RWPE1 (cell line): ENCODE results near the gene FASTKD3.

Experiments
- CTCF ChIA-PET: fragments of 350-600 bp; sonication (Branson Sonifier 250); formaldehyde crosslinking; extraction: SDS; loops from one replicate; lab custom pipeline; 2021; lab: Yijun Ruan, JAX
- POLR2A ChIA-PET: fragments of 400-600 bp; formaldehyde crosslinking; extraction: SDS; loops from one replicate; lab custom pipeline; 2020; ENCODE audit warnings: antibody characterized with exemption; ENCODE audit not compliant: low non-redundant PET; lab: Yijun Ruan, JAX
- DNase-seq: peaks from one replicate; pipeline ENCODE4 v3.0.0; 2012; ENCODE audit warnings: low spot score
- H3K27ac ChIP-seq: fragments of 450-650 bp; 2 replicates; pipeline ENCODE4 v1.5.1; 2017
- TF ChIP-seq, protein P1 (sequence below): fragments of 450-650 bp; conservative IDR thresholded peaks from 2 replicates; pipeline ENCODE4 v1.5.1; 2017; ENCODE audit warnings: low read depth, mild to moderate bottlenecking

Gene FASTKD3

DNA sequence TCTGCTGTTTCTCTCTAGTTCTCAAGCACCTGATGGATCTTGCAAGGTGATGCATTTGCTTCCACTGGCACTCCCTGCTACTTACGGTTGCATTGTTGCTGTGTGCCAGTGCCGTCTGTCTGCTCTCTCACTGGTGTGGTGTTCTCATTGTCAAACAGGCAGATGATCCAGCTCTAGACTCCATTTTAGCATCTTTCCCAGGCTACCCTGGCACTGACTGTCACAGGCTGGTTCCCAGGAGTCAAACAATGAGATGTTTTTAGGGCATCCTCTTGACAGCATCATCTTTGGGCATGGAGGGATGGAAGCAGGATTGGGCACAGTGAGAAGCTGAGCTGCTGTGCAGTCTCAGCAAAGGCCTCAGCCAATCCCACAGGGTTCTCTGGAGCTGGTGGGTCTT lies 13.0 kb upstream of the FASTKD3 start:
- no peak overlapping the region for H3K27ac ChIP-seq
- ChIA-PET POLR2A (no interaction called here), CTCF (interaction anchor here (0.6 to 1.5 kb wide), 2 partner anchors 9 to 104 kb away, joined by 3 read pairs; no protein-coding TSS in a partner anchor)
- TF ChIP-seq, protein P1, sequence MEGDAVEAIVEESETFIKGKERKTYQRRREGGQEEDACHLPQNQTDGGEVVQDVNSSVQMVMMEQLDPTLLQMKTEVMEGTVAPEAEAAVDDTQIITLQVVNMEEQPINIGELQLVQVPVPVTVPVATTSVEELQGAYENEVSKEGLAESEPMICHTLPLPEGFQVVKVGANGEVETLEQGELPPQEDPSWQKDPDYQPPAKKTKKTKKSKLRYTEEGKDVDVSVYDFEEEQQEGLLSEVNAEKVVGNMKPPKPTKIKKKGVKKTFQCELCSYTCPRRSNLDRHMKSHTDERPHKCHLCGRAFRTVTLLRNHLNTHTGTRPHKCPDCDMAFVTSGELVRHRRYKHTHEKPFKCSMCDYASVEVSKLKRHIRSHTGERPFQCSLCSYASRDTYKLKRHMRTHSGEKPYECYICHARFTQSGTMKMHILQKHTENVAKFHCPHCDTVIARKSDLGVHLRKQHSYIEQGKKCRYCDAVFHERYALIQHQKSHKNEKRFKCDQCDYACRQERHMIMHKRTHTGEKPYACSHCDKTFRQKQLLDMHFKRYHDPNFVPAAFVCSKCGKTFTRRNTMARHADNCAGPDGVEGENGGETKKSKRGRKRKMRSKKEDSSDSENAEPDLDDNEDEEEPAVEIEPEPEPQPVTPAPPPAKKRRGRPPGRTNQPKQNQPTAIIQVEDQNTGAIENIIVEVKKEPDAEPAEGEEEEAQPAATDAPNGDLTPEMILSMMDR, result no peak
- no peak for DNase-seq

DNA sequence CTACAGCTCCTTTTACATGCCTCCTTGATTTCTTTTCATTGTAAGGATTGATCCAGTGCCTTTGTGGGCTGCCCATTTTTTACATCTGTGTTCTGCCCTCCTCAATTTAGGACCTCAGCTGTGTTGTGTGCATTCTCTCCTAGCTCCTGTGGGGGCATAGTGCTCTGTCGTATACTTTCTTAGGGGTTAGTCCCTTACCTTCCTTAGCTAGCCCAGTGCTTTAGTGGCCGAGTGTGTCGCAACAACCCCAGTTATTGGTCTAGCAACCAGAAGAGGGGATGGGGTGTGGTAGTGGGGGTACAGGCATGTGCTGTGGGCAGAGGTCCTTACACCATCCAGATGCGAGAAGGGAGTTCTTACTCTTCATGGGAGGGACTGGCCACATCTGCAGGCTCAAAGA lies 12.3 kb upstream of the FASTKD3 start:
- ChIA-PET CTCF (interaction anchor here (1.5 kb wide), 1 partner anchor 8 kb away, joined by 3 read pairs; no protein-coding TSS in a partner anchor), POLR2A (no interaction called here)
- TF ChIP-seq, protein P1, result no peak
- DNase-seq, result no peak
- no peak overlapping the region for H3K27ac ChIP-seq

GRCh38 chr5:7878381-7878873 lies 9.6 kb upstream of the FASTKD3 start:
- ChIA-PET CTCF (interaction anchor here (1.4 kb wide), 1 partner anchor 9 kb away, joined by 4 read pairs; no protein-coding TSS in a partner anchor), POLR2A (no interaction called here)
- DNase-seq, result peak; percentile 13
- TF ChIP-seq, protein P1, result no peak
- H3K27ac ChIP-seq, result no peak overlapping the region

DNA sequence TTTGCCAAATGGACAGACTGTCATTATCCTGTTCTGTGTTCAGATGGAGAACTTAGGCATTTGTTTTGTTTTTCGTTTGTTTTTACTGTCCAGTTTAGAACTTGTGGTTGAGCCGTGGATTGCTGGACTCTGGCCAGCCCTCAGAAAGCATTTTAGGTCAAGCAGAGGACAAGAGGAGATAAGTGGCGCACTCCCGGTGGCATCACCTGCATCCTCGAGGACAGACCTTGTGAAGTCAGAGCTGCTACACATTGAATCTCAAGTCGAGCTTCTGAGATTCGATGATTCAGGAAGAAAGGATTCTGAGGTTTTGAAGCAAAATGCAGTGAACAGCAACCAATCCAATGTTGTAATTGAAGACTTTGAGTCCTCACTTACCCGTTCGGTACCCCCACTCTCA lies 9.0 kb upstream of the FASTKD3 start:
- POLR2A ChIA-PET, result no interaction called here
- CTCF ChIA-PET, result interaction anchor here (1.4 kb wide), 1 partner anchor 9 kb away, joined by 4 read pairs; no protein-coding TSS in a partner anchor
- TF ChIP-seq, protein P1, result no peak
- no peak overlapping the region for H3K27ac ChIP-seq
- no peak for DNase-seq

GRCh38 chr5:7876867-7877266 lies 8.0 kb upstream of the FASTKD3 start:
- CTCF ChIA-PET, result interaction anchor here (1.3 kb wide), 1 partner anchor 10 kb away, joined by 4 read pairs; no protein-coding TSS in a partner anchor

GRCh38 chr5:7875151-7875550 lies 6.3 kb upstream of the FASTKD3 start:
- ChIA-PET CTCF (interaction anchor here (0.7 to 1.1 kb wide), 4 partner anchors 12 to 80 kb away, joined by 3 to 6 read pairs (median 4); no protein-coding TSS in a partner anchor), POLR2A (no interaction called here)
- TF ChIP-seq, protein P1, result no peak
- H3K27ac ChIP-seq, result no peak overlapping the region
- DNase-seq, result no peak

More at GRCh38 chr5:7876867-7877266, 8.0 kb upstream of the FASTKD3 start:
- H3K27ac ChIP-seq, result no peak overlapping the region
- POLR2A ChIA-PET, result no interaction called here
- TF ChIP-seq, protein P1, result no peak
- DNase-seq, result peak; percentile 22
